Transverse colon (tissue), 4 donors: Measurements from ENCODE around the gene CHCHD6. TPM values are rescaled to one million over a fixed set of nuclear protein-coding genes. Genes with fewer than 3 reads are reported as not detected.

Experiments used
- DNase-seq: peaks from one replicate; pipeline ENCODE4 v3.0.0-alpha.2; 2019
- H3K27ac ChIP-seq, 4 donors: fragments of 200-600 bp; sonication (generic); 2 replicates each; pipeline ENCODE4 v1.5.1; 2016 to 2018; ENCODE audit warnings: inconsistent platforms in 4 of 4
- H3K27me3 ChIP-seq: fragments of 200-600 bp; sonication (generic); 2 replicates; pipeline ENCODE4 v1.5.1; 2017; ENCODE audit warnings: inconsistent platforms
- H3K36me3 ChIP-seq, 4 donors: fragments of 200-600 bp; sonication (generic); 2 replicates each; pipeline ENCODE4 v1.5.1; 2017 to 2019; ENCODE audit warnings: inconsistent platforms in 4 of 4
- H3K4me1 ChIP-seq, 4 donors: fragments of 200-600 bp; sonication (generic); 2 replicates each; pipeline ENCODE4 v1.5.1; 2017 to 2020; ENCODE audit warnings: inconsistent platforms in 4 of 4
- H3K4me3 ChIP-seq, 4 donors: fragments of 200-600 bp; sonication (generic); 1 replicate in 1 of 4; 2 replicates in 3 of 4; pipeline versions ENCODE4 v1.5.1 to v1.6.1; 2017 to 2019; ENCODE audit warnings: inconsistent platforms in 4 of 4
- H3K9me3 ChIP-seq, 2 donors: fragments of 200-600 bp; sonication (generic); 2 replicates each; pipeline ENCODE4 v1.5.1; 2017 to 2019; ENCODE audit warnings: inconsistent platforms in 2 of 2
- EP300 ChIP-seq: sonication (generic); formaldehyde crosslinking; IDR thresholded peaks from one replicate; pipeline ENCODE4 v1.6.1; 2017; ENCODE audit warnings: antibody characterized with exemption, low read depth
- POLR2A ChIP-seq: fragments of 450-650 bp; IDR thresholded peaks from one replicate; pipeline ENCODE4 v1.6.1; 2016; ENCODE audit warnings: antibody characterized with exemption, mild to moderate bottlenecking, moderate library complexity
- POLR2AphosphoS5 ChIP-seq, 3 donors: sonication (generic); formaldehyde crosslinking; IDR thresholded peaks; one replicate each; pipeline ENCODE4 v1.6.1; 2016; ENCODE audit warnings: antibody characterized with exemption in 3 of 3
- WGBS, 2 donors: methylation state at CpG; one replicate each; pipeline ENCODE4 v1.1.5; 2018; ENCODE audit warnings: low coverage in 1 of 2; 5-methylcytosine and 5-hydroxymethylcytosine counted together
- in situ Hi-C, 4 donors: fragments of 200-750 bp; cut with MboI; loops; one replicate each; pipeline versions ENCODE4 v1.15.0 to v1.15.1; 2017; ENCODE audit warnings: low sequenced_read_pairs in 3 of 4, low pct_ligation_motif_present in 1 of 4, low pct_unique_long_range_greater_than_20kb in 1 of 4
- intact Hi-C: fragments of 100-400 bp; cut with DNase I; formaldehyde crosslinking; loops from one replicate; pipeline ENCODE4 v1.15.1; 2023; ENCODE audit warnings: low total_unique reads
- total RNA-seq, 4 donors: library from RNA; depleted of rRNA; stranded (reverse); fragments of >200 nt; gene quantifications; one replicate each; pipeline ENCODE4 v1.1.0, GENCODE V29; 2016
- TF ChIP-seq, protein P1 (sequence below), 5 experiments: fragments of 200-600 bp in 3 of 5; fragments of 450-650 bp in 2 of 5; sonication (generic) in 3 of 5; IDR thresholded peaks; 1 replicate in 2 of 5; 2 replicates in 3 of 5; pipeline ENCODE4 v1.5.1; 2016 to 2017; ENCODE audit warnings: antibody characterized with exemption in 5 of 5, inconsistent platforms in 3 of 5, mild to moderate bottlenecking in 2 of 5, moderate library complexity in 1 of 5

CHCHD6 gene
- total RNA-seq, 4 donors from 2014 or later, result 4.6 to 12.1 (median 5.3) TPM

DNA sequence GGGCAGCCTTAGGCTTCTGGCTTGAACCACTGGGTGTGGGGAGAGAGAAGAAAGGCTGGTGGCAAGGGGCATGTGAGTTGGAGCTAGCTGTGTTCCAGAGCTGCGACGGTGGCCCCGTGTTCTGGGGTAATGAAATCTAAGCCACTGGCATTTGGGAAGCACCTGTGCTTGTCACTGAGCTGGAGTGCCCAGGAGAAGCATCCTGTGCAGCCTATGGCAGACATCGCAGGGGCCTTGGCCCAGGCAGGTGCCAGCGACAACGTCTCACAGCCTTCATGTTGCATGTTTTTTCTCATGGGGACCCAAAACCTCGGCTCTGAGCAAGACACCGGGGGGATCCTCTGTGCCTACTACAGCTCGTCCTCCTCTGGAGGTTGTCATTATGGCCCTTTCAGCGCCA, 187.8 kb downstream of the CHCHD6 start:
- no peaks in the 10 kb centered on the region for H3K27me3 ChIP-seq
- no peak overlapping the region for H3K27ac ChIP-seq
- H3K36me3 ChIP-seq, result no peaks in the 10 kb centered on the region
- in situ Hi-C loops, result no loop called here
- no peak overlapping the region for H3K4me3 ChIP-seq
- intact Hi-C loops, result no loop called here
- WGBS, 2 donors, result 96% methylated on average over 10 of the region's 10 CpGs; no CpG with 5 or more reads in 1 of the 2 donors
- DNase-seq, result no peak
- no peak for TF ChIP-seq POLR2A
- TF ChIP-seq EP300, result no peak
- TF ChIP-seq POLR2AphosphoS5 (IDR thresholded peaks at IDR 0.05), result no peak
- TF ChIP-seq, protein P1, sequence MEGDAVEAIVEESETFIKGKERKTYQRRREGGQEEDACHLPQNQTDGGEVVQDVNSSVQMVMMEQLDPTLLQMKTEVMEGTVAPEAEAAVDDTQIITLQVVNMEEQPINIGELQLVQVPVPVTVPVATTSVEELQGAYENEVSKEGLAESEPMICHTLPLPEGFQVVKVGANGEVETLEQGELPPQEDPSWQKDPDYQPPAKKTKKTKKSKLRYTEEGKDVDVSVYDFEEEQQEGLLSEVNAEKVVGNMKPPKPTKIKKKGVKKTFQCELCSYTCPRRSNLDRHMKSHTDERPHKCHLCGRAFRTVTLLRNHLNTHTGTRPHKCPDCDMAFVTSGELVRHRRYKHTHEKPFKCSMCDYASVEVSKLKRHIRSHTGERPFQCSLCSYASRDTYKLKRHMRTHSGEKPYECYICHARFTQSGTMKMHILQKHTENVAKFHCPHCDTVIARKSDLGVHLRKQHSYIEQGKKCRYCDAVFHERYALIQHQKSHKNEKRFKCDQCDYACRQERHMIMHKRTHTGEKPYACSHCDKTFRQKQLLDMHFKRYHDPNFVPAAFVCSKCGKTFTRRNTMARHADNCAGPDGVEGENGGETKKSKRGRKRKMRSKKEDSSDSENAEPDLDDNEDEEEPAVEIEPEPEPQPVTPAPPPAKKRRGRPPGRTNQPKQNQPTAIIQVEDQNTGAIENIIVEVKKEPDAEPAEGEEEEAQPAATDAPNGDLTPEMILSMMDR (IDR thresholded peaks at IDR 0.05), result no peak
- H3K9me3 ChIP-seq, result no peaks in the 10 kb centered on the region
- H3K4me1 ChIP-seq, result no peaks in the 10 kb centered on the region

DNA sequence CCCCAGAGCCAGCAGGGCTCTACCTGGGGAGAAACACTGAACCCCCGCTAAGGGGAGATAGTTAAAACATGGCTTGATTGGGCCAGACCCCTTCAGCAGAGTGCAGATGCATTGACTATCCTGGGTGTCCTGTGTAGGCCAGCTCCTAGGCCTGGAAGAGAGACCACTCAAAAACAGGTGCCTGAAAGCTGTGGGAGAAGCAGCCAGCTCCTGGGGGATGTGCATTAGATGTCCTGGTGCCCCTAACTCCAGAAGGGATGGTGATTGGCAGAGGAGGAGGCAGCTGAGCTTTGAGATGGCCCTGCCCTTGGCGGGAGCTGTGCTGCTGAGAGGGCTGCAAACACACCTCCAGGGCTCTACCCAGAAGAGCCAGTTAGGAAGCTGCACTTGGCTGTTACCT, 189.6 kb downstream of the CHCHD6 start:
- in situ Hi-C loops, result no loop called here
- DNase-seq, result no peak
- Histone ChIP-seq H3K27me3 (no peaks in the 10 kb centered on the region), H3K4me3 (no peak overlapping the region), H3K9me3 (no peaks in the 10 kb centered on the region), H3K27ac (no peak overlapping the region), H3K4me1 (no peaks in the 10 kb centered on the region), H3K36me3 (no peaks in the 10 kb centered on the region)
- intact Hi-C loops, result no loop called here
- WGBS, 2 donors, result 98 to 100% methylated on average over 1 to 2 of the region's 2 CpGs
- TF ChIP-seq POLR2A (no peak), EP300 (no peak), POLR2AphosphoS5 (IDR thresholded peaks at IDR 0.05) (no peak)
- TF ChIP-seq, protein P1 (IDR thresholded peaks at IDR 0.05), result no peak

DNA sequence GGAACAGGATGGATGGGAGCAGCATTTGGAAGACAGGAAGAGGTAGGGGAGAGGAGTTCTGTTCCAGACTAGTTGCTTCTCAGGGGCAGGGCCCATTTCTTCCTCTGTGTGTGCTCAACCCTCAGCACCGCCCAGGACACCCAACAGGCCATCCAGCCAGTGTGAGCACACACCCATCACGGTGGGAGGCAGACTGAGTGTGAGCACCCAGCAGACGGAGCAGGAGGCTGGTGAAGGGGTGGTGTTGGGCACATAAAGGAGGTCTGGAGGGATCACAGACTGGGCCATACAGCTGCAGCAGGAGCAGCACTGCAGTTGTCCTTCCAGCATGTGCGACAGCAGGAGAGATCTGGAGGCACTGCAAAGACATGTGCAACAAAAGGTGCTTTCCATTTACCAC, 190.4 kb downstream of the CHCHD6 start:
- DNase-seq, result no peak
- intact Hi-C loops (no loop called here), in situ Hi-C loops (no loop called here)
- Histone ChIP-seq H3K4me3 (no peak overlapping the region), H3K36me3 (no peaks in the 10 kb centered on the region), H3K27ac (no peak overlapping the region), H3K4me1 (no peaks in the 10 kb centered on the region), H3K9me3 (no peaks in the 10 kb centered on the region), H3K27me3 (no peaks in the 10 kb centered on the region)
- TF ChIP-seq POLR2A (no peak), EP300 (no peak), POLR2AphosphoS5 (IDR thresholded peaks at IDR 0.05) (no peak)
- TF ChIP-seq, protein P1 (IDR thresholded peaks at IDR 0.05), result no peak
- 91 to 100% methylated on average over 2 to 4 of the region's 4 CpGs for WGBS, 2 donors

DNA sequence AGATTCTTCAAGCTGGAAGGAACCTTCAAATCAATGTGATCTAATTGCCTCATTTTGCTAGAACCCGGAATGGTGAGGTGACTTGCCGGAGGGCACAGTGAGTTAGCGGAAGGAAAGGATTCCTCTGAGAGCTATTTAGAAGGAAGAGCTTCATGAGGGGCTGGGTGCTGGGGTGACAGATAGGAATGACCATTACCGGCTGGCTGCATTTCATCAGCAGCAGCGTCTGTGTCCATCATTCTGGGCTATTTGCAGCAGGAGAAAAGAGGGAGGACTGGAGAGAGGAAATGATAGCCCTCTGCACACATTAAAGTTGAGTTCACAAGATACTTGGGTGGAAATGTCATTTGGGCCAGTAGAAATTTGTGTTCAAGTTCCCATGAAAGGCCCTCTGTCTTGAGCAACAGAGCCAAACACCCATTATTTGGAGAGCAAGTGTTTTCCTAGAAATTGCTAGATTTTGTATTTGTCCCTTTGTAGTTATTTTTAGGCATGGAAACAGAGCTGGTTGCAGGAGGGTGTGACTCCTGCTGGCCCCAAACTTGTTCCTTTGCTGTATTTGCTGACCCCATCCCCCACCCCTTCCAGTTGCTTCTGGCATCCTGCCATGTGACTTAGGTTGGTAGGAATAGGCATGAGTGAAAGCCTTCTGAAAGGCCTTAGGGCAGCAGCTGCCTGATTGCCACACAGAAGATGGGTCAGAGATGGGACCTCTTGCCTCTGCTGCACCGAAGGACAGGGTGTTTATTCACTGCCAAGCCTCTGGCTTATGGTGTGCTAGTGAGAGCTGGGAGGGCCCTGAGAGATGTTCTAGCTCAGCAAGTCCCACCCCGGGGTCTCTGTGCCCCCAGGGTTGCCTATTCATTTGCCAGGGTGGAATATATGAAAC, 191.4 kb downstream of the CHCHD6 start:
- in situ Hi-C loops (no loop called here), intact Hi-C loops (no loop called here)
- no peak overlapping the region for H3K27ac ChIP-seq
- no peaks in the 10 kb centered on the region for H3K9me3 ChIP-seq
- H3K27me3 ChIP-seq, result no peaks in the 10 kb centered on the region
- DNase-seq, result no peak
- TF ChIP-seq POLR2AphosphoS5 (IDR thresholded peaks at IDR 0.05) (no peak), EP300 (no peak), POLR2A (no peak)
- TF ChIP-seq, protein P1 (IDR thresholded peaks at IDR 0.05), result no peak
- WGBS, 2 donors, result 84 to 100% methylated on average over 3 to 7 of the region's 7 CpGs
- no peaks in the 10 kb centered on the region for H3K4me1 ChIP-seq
- no peak overlapping the region for H3K4me3 ChIP-seq
- H3K36me3 ChIP-seq, result no peaks in the 10 kb centered on the region
